Measurements from ENCODE around the gene SLC2A5. TPM values are rescaled to one million over a fixed set of nuclear protein-coding genes. Genes with fewer than 3 reads are reported as not detected.

The SLC2A5 gene
- total and polyA plus RNA-seq, 4 donors = 0.16 to 2.8 (median 1.5) TPM

DNA sequence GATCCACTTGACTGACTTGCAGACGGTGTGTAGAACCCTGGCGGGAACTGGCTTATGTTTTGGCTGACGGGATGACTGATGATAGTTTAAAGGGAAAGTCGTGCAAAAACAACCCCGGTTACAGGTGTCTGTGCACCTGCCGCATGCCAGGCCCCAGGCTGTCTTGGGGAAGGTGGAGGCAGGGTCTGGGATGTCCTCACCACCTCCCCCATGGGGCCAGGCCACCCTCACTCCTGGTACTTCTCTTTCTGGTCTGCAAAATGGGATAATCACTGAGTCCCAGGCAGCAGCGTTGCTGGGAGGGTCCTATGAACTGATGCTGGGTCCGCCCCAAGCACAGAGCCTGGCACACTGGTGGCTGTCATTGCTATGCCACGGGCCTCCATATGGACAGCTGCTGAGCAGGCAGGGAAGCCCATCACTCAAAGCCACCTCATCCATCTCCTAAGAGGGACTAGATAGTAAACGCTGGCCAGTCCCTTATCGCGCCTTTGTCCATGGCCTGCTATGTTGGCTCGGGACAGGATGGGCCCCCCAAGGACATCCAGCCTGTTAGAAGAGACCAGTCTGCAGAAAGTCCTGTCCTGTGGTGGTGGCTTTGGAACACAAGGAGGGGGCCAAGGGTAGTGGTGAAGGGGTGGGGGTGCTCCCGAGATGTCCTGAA is 28.2 kb downstream of the SLC2A5 start:
- no peaks in the 10 kb centered on the region for H3K36me3 ChIP-seq (ENCODE audit: control insufficient read depth in 4 of 4, insufficient read depth in 4 of 4, low read length in 4 of 4)
- H3K4me3 ChIP-seq = no peak overlapping the region
- H3K9me3 ChIP-seq (ENCODE audit: control insufficient read depth in 4 of 4, insufficient read depth in 3 of 4, low read length in 3 of 4) = no peaks in the 10 kb centered on the region
- no peak overlapping the region for H3K9ac ChIP-seq (ENCODE audit: insufficient read depth in 1 of 2, low read length in 2 of 2)
- H3K27ac ChIP-seq (ENCODE audit: low read depth in 1 of 2, low read length in 1 of 2) = no peak overlapping the region
- H3K27me3 ChIP-seq (ENCODE audit: control insufficient read depth in 3 of 3, insufficient read depth in 3 of 3, low read length in 2 of 3) = peaks cover 0 to 5% (median 0%) of the 10 kb centered on the region in 3 donors
- H3K4me1 ChIP-seq (ENCODE audit: control insufficient read depth in 5 of 5, insufficient read depth in 5 of 5, low read length in 5 of 5) = peaks cover 0 to 9% (median 0%) of the 10 kb centered on the region in 5 donors
- no peak for DNase-seq
- 83 to 89% methylated on average over 14 of the region's 14 CpGs for WGBS, 2 donors
- ATAC-seq (ENCODE audit: insufficient read depth, low FRiP score) = no peak
- TF ChIP-seq, protein P1, sequence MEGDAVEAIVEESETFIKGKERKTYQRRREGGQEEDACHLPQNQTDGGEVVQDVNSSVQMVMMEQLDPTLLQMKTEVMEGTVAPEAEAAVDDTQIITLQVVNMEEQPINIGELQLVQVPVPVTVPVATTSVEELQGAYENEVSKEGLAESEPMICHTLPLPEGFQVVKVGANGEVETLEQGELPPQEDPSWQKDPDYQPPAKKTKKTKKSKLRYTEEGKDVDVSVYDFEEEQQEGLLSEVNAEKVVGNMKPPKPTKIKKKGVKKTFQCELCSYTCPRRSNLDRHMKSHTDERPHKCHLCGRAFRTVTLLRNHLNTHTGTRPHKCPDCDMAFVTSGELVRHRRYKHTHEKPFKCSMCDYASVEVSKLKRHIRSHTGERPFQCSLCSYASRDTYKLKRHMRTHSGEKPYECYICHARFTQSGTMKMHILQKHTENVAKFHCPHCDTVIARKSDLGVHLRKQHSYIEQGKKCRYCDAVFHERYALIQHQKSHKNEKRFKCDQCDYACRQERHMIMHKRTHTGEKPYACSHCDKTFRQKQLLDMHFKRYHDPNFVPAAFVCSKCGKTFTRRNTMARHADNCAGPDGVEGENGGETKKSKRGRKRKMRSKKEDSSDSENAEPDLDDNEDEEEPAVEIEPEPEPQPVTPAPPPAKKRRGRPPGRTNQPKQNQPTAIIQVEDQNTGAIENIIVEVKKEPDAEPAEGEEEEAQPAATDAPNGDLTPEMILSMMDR (IDR thresholded peaks at IDR 0.05; ENCODE audit: control extremely low read depth, extremely low read depth) = no peak

DNA sequence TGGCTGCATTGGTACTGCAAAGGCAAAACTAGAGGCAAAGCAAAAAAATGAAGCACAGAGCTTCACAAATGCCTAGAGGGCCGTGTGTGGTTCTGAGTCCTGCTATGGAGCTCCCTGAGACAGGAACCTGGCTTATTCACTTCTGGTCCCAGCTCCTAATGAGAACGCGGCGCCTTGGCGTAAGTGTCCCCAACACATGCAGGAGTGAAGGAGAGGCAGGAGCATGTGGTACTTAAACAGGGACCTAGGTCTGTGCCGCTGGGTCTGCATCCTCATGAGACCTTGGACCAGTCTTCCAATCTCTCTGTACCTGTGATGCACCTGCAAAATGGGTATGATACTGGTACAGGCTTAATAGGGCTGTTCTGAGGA is 28.8 kb downstream of the SLC2A5 start:
- H3K4me1 ChIP-seq (ENCODE audit: control insufficient read depth in 5 of 5, insufficient read depth in 5 of 5, low read length in 5 of 5) = peaks cover 0 to 9% (median 0%) of the 10 kb centered on the region in 5 donors
- no peaks in the 10 kb centered on the region for H3K36me3 ChIP-seq (ENCODE audit: control insufficient read depth in 4 of 4, insufficient read depth in 4 of 4, low read length in 4 of 4)
- TF ChIP-seq, protein P1 (IDR thresholded peaks at IDR 0.05; ENCODE audit: control extremely low read depth, extremely low read depth) = no peak
- H3K9me3 ChIP-seq (ENCODE audit: control insufficient read depth in 4 of 4, insufficient read depth in 3 of 4, low read length in 3 of 4) = no peaks in the 10 kb centered on the region
- H3K27ac ChIP-seq (ENCODE audit: low read depth in 1 of 2, low read length in 1 of 2) = no peak overlapping the region
- no peak overlapping the region for H3K9ac ChIP-seq (ENCODE audit: insufficient read depth in 1 of 2, low read length in 2 of 2)
- H3K4me3 ChIP-seq = no peak overlapping the region
- no peak for ATAC-seq (ENCODE audit: insufficient read depth, low FRiP score)
- DNase-seq = no peak
- WGBS, 2 donors = 93 to 95% methylated on average over 6 of the region's 6 CpGs
- H3K27me3 ChIP-seq (ENCODE audit: control insufficient read depth in 3 of 3, insufficient read depth in 3 of 3, low read length in 2 of 3) = peaks cover 0 to 5% (median 0%) of the 10 kb centered on the region in 3 donors

DNA sequence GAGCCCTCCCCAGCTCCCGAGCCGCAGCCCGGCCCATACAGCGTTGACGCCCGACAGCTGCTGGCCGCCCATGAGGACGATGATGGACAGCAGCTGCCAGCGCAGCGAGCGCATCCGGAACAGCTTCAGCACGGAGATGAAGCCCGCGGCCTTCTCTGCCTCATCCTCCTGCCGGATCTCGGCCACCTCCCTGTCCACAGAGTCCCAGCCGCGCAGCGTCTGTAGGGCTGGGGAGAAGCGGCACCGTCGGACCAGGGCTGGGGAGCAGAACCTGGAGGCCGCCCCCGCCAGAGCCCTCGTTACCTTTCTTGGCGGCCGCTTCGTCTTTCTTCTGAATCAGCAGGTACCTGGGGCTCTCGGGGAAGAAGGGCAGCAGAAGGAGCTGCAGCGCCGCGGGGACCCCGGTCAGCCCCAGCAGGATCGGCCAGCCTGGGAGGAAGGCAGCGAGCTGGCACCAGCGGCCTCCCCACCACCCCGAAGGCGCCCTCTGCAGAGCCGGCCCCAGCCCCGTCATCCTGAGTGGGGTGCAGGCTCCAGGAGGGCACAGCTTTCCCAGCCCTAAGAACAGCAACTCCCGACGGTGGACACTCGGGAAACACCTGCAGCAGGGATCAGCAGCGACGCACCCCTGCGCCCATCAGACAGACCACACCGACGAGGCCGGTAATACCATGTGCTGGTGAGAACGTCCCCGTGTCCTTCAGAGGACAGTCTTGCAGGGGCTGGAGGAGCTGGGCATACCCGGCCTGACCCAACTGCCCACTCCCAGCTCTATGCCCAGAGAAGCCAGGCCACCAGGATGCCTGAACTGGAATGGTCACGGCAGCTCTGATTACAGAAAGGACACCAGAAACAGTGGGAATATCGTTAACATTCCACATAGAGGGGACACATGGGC is 29.4 kb downstream of the SLC2A5 start:
- peaks cover 0 to 9% (median 0%) of the 10 kb centered on the region in 5 donors for H3K4me1 ChIP-seq (ENCODE audit: control insufficient read depth in 5 of 5, insufficient read depth in 5 of 5, low read length in 5 of 5)
- H3K4me3 ChIP-seq = no peak overlapping the region
- no peak for ATAC-seq (ENCODE audit: insufficient read depth, low FRiP score)
- 82 to 87% methylated on average over 55 of the region's 55 CpGs for WGBS, 2 donors
- DNase-seq = peak; percentile 27 to 76 (median 49)
- H3K36me3 ChIP-seq (ENCODE audit: control insufficient read depth in 4 of 4, insufficient read depth in 4 of 4, low read length in 4 of 4) = no peaks in the 10 kb centered on the region
- H3K9me3 ChIP-seq (ENCODE audit: control insufficient read depth in 4 of 4, insufficient read depth in 3 of 4, low read length in 3 of 4) = peaks cover 0 to 4% (median 2%) of the 10 kb centered on the region in 4 donors
- H3K9ac ChIP-seq (ENCODE audit: insufficient read depth in 1 of 2, low read length in 2 of 2) = no peak overlapping the region
- peaks cover 0 to 5% (median 0%) of the 10 kb centered on the region in 3 donors for H3K27me3 ChIP-seq (ENCODE audit: control insufficient read depth in 3 of 3, insufficient read depth in 3 of 3, low read length in 2 of 3)
- no peak overlapping the region for H3K27ac ChIP-seq (ENCODE audit: low read depth in 1 of 2, low read length in 1 of 2)
- TF ChIP-seq, protein P1 (IDR thresholded peaks at IDR 0.05; ENCODE audit: control extremely low read depth, extremely low read depth) = no peak

All from lung (tissue), 12 donors.